Small intestine (tissue), 7 donors: ENCODE measurements around the gene HOXB9. TPM values are rescaled to one million over a fixed set of nuclear protein-coding genes. Genes with fewer than 3 reads are reported as not detected.
A peak's percentile ranks its signal among the peaks of the same experiment; 100 is the strongest.

Source experiments
- DNase-seq, 2 donors: peaks; one replicate each; pipeline versions ENCODE4 v3.0.0 to v3.0.0-alpha.2; 2013
- FAIRE-seq: peaks from 2 replicates; lab custom pipeline; 2012; peaks lifted over from hg19 to GRCh38; lab: Jason Lieb, UNC
- H3K27ac ChIP-seq, 3 donors: one replicate each; pipeline ENCODE4 v1.5.1; 2013; ENCODE audit warnings: low read length in 2 of 3, mild to moderate bottlenecking in 2 of 3, control low read depth in 1 of 3, inconsistent platforms in 1 of 3, low read depth in 1 of 3, moderate library complexity in 1 of 3
- H3K27me3 ChIP-seq, 3 donors: one replicate each; pipeline ENCODE4 v1.6.1; 2013; ENCODE audit warnings: low read length in 3 of 3, inconsistent platforms in 1 of 3; ENCODE audit not compliant: control insufficient read depth in 3 of 3, insufficient read depth in 3 of 3
- H3K36me3 ChIP-seq, 3 donors: one replicate each; pipeline ENCODE4 v1.6.1; 2013; ENCODE audit warnings: low read length in 3 of 3, inconsistent platforms in 1 of 3, low read depth in 1 of 3, mild to moderate bottlenecking in 1 of 3, moderate library complexity in 1 of 3; ENCODE audit not compliant: control insufficient read depth in 3 of 3, insufficient read depth in 2 of 3
- H3K4me1 ChIP-seq, 3 donors: one replicate each; pipeline ENCODE4 v1.6.1; 2013; ENCODE audit warnings: low read length in 2 of 3, inconsistent platforms in 1 of 3, low read depth in 1 of 3, mild to moderate bottlenecking in 1 of 3, moderate library complexity in 1 of 3; ENCODE audit not compliant: control insufficient read depth in 3 of 3, insufficient read depth in 2 of 3
- H3K4me3 ChIP-seq, 3 donors: one replicate each; pipeline ENCODE4 v1.5.1; 2013; ENCODE audit warnings: low read length in 3 of 3, control low read depth in 1 of 3, inconsistent platforms in 1 of 3, low read depth in 1 of 3, mild to moderate bottlenecking in 1 of 3, moderate library complexity in 1 of 3
- H3K9me3 ChIP-seq, 2 donors: one replicate each; pipeline ENCODE4 v1.6.1; 2013; ENCODE audit warnings: low read depth in 1 of 2, low read length in 1 of 2; ENCODE audit not compliant: control insufficient read depth in 2 of 2, insufficient read depth in 1 of 2
- WGBS, 3 donors: extraction: QIAGEN DNeasy Blood & Tissue Kit; methylation state at CpG; one replicate each; pipeline ENCODE4 v1.1.7; 2013; 5-methylcytosine and 5-hydroxymethylcytosine counted together
- polyA plus RNA-seq, 4 donors: library from polyadenylated mRNA; stranded (reverse) in 3 of 4; unstranded in 1 of 4; fragments of 200-250 nt in 3 of 4; fragments of 120-200 nt in 1 of 4; gene quantifications; one replicate each; pipeline versions ENCODE4 v1.2.1 to v1.2.3, GENCODE V29; 2013
- donor health status: healthy with polysubstance abuse.
- donor health status: control.
- donor health status: control.
- donor health status: Bipolar disorder and iron deficiency.
- donor health status: healthy.

Gene HOXB9
- polyA plus RNA-seq, 4 donors = 0.07 to 16.7 (median 0.54) TPM; not detected in 1

DNA sequence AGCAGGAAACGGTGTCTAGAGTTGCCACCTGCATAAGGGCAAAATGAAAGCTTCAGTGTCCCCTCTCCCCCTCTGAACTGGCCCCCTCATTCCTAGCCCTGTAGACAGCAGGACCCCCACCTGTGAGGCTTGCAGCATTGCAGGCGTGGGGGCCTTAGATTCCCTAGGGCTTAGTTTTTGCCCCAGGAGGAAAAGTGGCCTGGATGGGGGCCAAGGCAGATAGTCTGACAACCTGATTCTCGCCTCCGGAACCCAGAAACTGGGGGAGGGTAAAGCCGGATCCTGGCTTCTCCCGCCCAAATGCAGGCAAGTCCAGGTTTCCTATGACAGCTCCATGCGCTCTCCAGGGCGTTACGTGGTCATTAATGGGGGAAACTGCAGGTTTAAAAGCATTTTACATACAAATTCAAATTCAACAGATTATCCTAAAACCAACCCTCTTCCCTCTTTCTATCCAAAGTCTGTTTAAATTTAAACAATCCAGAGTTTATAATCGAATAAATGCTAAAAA lies 20.7 kb downstream of the HOXB9 start:
- WGBS, 3 donors = 36 to 53% (median 49%) methylated on average over 10 of the region's 10 CpGs
- Histone ChIP-seq H3K27me3 (peaks cover 11 to 98% (median 23%) of the 10 kb centered on the region in 3 donors), H3K9me3 (peaks cover 0 to 20% of the 10 kb centered on the region in 2 donors), H3K4me1 (peaks cover 0 to 24% (median 2%) of the 10 kb centered on the region in 3 donors), H3K4me3 (peak overlapping the region in 1 of 3 donors; percentile 61), H3K36me3 (peaks cover 0 to 7% (median 0%) of the 10 kb centered on the region in 3 donors), H3K27ac (peak overlapping the region in 1 of 3 donors; percentile 71)
- DNase-seq (no peak), FAIRE-seq (no peak)

DNA sequence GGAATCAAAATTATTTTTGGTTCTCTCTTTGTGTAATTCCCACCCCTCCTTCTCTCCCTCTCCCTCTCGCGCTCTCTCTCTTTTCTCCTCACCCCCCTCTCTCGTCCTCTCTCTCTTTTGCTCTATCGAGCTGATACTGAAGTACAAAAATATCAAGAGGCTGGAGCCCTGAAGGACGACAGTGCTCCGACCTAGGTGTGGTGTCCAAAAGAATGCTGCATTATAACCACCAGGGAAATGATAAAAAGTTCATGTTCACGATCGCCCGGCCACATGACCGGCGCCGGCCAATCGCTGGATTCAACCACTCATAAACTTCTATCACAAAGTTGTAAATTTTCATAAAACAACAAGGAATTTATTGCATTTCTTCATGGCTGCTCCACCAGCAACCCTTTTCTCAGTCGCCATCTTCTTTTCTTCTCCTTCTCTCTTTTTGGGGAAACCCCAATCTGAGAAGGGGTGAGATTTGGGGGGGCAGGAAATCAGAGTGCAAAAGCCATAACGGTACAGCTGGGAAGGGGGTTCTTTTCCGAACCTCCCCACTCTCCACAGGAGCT lies 21.3 kb downstream of the HOXB9 start, which contains the start of gene HOXB6:
HOXB6 (minus strand) TSS at position 217 of the 560 bp plus-strand sequence. CDS start 6,836 bp downstream, outside the sequence.
- 21 to 31% (median 24%) methylated on average over 16 of the region's 16 CpGs for WGBS, 3 donors
- FAIRE-seq (no peak), DNase-seq (no peak)
- Histone ChIP-seq H3K27me3 (peaks cover 11 to 98% (median 28%) of the 10 kb centered on the region in 3 donors), H3K27ac (peak within 1 kb of the TSS in 1 of 3 donors; percentile 71), H3K4me3 (peak within 1 kb of the TSS in 2 of 3 donors; percentile 47 to 61), H3K4me1 (peaks cover 0 to 18% (median 2%) of the 10 kb centered on the region in 3 donors), H3K36me3 (peaks cover 0 to 7% (median 0%) of the 10 kb centered on the region in 3 donors), H3K9me3 (peaks cover 0 to 20% of the 10 kb centered on the region in 2 donors)

DNA sequence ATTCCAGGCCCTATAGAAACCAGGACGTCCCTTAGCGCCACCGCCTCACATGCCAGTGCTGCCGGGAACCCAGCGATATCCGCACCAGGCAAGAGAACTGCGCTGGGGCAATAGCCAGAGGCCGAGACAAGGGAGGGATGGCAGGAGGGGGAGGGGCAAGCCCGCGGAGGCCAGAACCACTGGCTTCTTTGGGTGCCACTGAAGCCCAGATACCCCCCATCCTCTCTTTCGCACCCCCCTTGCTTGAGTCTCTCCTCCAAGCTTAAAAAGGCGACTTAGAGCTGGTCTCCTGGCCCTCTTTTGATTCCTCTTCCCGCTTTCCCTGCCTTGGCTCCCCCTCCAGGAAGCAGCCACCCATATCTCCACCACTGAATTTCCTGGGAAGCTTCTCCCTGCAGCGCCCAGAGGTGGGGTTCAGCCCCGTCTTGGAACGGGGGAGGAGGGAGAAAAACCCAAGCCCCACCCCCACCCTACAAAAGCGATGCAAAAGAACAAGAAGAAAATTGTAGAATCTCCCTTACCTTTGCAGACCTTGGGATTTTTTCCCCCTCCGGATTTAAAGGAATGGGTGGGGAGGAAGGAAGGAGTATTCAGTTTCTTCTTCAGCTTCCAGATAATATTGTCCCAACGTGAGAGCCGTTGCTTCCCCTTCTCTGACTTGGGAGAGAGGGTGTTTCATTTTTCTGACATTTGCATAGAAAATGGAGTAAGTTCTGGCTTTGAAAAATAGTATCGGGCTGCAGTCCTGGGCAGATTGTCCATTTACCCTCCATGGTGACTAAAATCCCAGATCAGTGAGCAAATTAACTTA lies 22.0 kb downstream of the HOXB9 start:
- H3K4me1 ChIP-seq = peaks cover 0 to 14% (median 2%) of the 10 kb centered on the region in 3 donors
- FAIRE-seq (no peak), DNase-seq (no peak)
- peaks cover 0 to 7% (median 0%) of the 10 kb centered on the region in 3 donors for H3K36me3 ChIP-seq
- H3K27me3 ChIP-seq = peaks cover 11 to 98% (median 29%) of the 10 kb centered on the region in 3 donors
- H3K4me3 ChIP-seq = peak overlapping the region in 2 of 3 donors; percentile 47 to 61
- WGBS, 3 donors = 8 to 20% (median 16%) methylated on average over 19 to 21 of the region's 21 CpGs
- H3K9me3 ChIP-seq = peaks cover 0 to 20% of the 10 kb centered on the region in 2 donors
- H3K27ac ChIP-seq = peak overlapping the region in 1 of 3 donors; percentile 71

DNA sequence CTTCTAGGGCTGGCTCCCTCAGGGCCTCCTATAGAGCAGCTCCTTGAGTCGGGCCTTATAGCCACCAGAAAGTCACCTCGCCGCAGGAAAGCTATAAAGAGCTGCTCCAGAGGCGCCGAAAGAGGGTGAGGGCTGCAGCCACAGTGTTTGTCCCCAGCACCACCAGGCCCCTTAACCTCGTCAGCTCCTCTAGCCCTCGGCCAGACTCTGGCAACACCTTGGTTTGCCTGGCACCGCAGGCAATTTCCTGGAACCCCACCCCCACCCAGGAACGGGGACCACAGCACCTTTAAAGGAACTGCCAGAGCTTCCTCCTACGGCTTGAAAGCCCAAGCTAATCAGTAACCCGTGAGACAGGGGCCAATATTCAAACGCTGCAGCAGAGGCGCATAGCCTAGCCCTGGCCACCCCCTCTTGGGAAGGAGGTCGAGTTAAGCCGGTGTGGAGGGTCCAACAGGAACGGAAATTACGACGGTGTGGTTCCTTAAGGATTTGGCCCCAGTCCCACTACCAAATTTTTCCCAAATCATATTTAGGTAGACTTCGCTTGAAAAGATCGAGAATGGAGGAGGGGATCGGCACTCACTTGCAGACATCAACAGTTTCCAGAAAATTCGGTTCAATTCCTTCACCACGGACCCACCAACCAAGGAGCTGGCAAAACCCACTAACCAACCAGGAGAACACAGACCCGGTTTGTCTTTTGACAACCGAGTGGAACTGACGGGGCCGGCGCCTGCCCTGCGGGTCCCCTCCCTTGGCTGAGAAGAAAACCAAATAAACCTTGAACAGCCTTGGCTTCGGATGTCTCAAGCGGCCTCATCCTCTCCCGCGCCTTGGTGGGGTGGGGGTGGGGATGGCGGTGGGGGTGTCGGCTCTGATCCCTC lies 24.4 kb downstream of the HOXB9 start:
- peak overlapping the region in 2 of 3 donors; percentile 42 to 61 for H3K4me3 ChIP-seq
- peaks cover 0 to 20% of the 10 kb centered on the region in 2 donors for H3K9me3 ChIP-seq
- no peaks in the 10 kb centered on the region for H3K36me3 ChIP-seq
- DNase-seq (peak in 1 of 2 donors; percentile 74), FAIRE-seq (no peak)
- WGBS, 3 donors = 11 to 38% (median 18%) methylated on average over 35 of the region's 35 CpGs
- no peak overlapping the region for H3K27ac ChIP-seq
- peaks cover 9 to 100% (median 31%) of the 10 kb centered on the region in 3 donors for H3K27me3 ChIP-seq
- H3K4me1 ChIP-seq = peaks cover 0 to 25% (median 5%) of the 10 kb centered on the region in 3 donors

DNA sequence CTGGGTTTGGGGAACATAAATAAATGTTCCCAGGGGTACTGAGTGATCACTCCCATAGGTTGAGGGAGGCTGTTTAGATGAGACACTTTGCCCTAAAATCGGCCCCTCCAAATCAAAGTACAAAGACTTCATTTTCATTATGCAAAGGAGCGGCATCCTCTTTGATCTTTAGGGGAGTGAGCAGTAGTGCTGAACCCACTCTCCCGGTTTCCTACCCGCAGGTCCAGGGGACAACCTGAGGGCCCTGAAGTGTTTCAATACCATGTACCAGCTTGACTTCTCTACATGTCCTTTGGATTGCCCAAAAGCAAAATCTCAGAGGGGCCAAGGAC lies 25.0 kb downstream of the HOXB9 start:
- no peak overlapping the region for H3K4me3 ChIP-seq
- DNase-seq = no peak
- 19 to 64% (median 40%) methylated on average over 4 of the region's 4 CpGs for WGBS, 3 donors
- H3K27ac ChIP-seq = no peak overlapping the region
- FAIRE-seq = no peak
- peaks cover 0 to 27% (median 5%) of the 10 kb centered on the region in 3 donors for H3K4me1 ChIP-seq
- H3K9me3 ChIP-seq = peaks cover 0 to 20% of the 10 kb centered on the region in 2 donors
- H3K36me3 ChIP-seq = peaks cover 0 to 4% (median 0%) of the 10 kb centered on the region in 3 donors
- peaks cover 4 to 100% (median 28%) of the 10 kb centered on the region in 3 donors for H3K27me3 ChIP-seq

DNA sequence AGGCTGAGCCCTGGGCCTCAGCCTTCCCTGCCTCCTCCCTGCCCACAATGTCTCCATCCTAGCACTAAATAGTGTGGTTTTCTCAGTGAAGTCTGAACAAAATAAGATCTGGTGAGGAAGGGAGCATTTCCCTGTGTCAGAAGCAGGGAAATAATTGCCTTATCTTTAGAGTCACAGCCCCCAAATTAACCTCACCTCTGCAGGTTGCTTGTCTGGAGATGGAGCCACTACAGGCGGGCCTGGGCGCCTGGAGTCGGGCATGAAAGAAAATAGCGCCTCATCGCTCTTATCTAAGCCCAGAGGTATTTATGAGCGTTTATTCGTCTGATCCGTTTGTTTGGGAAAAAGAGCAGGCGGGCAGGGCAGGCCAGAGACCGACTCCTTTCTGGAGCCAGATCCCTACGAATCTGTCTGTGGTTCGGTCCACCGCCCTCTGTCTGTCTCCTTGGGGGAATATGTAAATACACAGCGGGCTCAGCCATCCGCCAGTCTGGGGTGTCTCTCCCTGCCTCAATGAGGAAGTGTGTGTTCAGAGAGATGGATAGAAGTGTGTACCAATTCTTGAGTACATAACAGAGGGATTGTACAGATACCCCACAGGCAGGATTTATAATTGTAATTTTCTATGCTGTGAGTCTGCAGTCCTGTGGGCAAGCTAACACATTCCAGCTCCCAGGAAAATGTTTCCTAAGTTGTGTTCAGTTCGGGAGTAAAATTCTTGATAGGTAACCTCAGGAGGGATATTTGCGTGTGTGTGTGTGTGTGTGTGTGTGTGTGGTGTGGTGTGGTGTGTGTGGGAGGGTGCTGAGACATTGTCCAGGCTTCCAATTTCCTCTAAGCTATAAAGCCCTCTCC lies 25.7 kb downstream of the HOXB9 start:
- H3K4me3 ChIP-seq = no peak overlapping the region
- peaks cover 4 to 100% (median 27%) of the 10 kb centered on the region in 3 donors for H3K27me3 ChIP-seq
- WGBS, 3 donors = 19 to 62% (median 29%) methylated on average over 17 of the region's 17 CpGs
- H3K36me3 ChIP-seq = peaks cover 0 to 9% (median 0%) of the 10 kb centered on the region in 3 donors
- peaks cover 0 to 31% (median 5%) of the 10 kb centered on the region in 3 donors for H3K4me1 ChIP-seq
- no peak for DNase-seq
- peak overlapping the region in 1 of 3 donors; percentile 5 for H3K27ac ChIP-seq
- H3K9me3 ChIP-seq = peaks cover 0 to 20% of the 10 kb centered on the region in 2 donors
- FAIRE-seq = no peak

DNA sequence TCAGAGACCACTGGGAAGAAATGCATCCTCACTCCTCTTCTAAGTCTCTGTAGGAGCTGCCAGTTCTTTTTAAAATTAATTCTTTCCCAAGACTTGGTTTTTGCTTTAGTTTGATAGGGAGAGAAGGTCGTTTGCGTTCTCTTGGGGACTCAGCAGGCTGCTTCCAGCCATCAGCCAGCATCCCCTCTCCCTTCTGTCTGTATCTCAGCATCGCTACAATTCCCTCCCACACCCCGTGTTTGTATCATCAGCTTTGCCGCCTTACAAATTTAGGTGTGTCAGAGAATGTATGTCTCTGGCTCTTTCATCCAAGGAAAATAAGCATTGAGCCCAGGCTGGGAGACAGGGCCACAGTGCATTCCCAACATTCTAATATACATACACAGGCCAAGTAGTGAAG lies 26.8 kb downstream of the HOXB9 start:
- no peak overlapping the region for H3K4me3 ChIP-seq
- no peak for FAIRE-seq
- peaks cover 0 to 36% (median 5%) of the 10 kb centered on the region in 3 donors for H3K4me1 ChIP-seq
- DNase-seq = no peak
- peaks cover 4 to 100% (median 25%) of the 10 kb centered on the region in 3 donors for H3K27me3 ChIP-seq
- H3K36me3 ChIP-seq = peaks cover 0 to 20% (median 0%) of the 10 kb centered on the region in 3 donors
- WGBS, 3 donors = 31 to 71% (median 47%) methylated on average over 5 of the region's 5 CpGs
- no peak overlapping the region for H3K27ac ChIP-seq
- H3K9me3 ChIP-seq = peaks cover 0 to 11% of the 10 kb centered on the region in 2 donors
